Measurements from ENCODE around the gene EFCAB12. TPM values are rescaled to one million over a fixed set of nuclear protein-coding genes. Genes with fewer than 3 reads are reported as not detected.

Gene EFCAB12
- total RNA-seq, 2 experiments from 2014 or later, result 3.2 to 3.4 TPM

GRCh38 chr3:129474984-129475804, 46.8 kb upstream of the EFCAB12 start:
- Histone ChIP-seq H3K9me3 (ENCODE audit: control insufficient read depth in 1 of 2, insufficient read depth in 1 of 2, low read length in 2 of 2) (no peaks in the 10 kb centered on the region), H3K36me3 (ENCODE audit: insufficient read depth, low read length) (peaks cover 21% of the 10 kb centered on the region), H3K4me3 (ENCODE audit: low read length) (no peak overlapping the region), H3K4me1 (ENCODE audit: insufficient read depth, low read length) (no peaks in the 10 kb centered on the region), H3K27me3 (ENCODE audit: control insufficient read depth in 1 of 2, insufficient read depth in 2 of 2, low read length in 2 of 2) (no peaks in the 10 kb centered on the region), H3K27ac (ENCODE audit: low read depth in 1 of 2, low read length in 2 of 2) (no peak overlapping the region)
- ATAC-seq (ENCODE audit: poor library complexity), result no peak
- intact Hi-C loops (cut with DNase I, micrococcal nuclease), result no loop called here
- no peak for DNase-seq
- Mint-ChIP-seq H3K27me3 (no peaks in the 10 kb centered on the region), H3K4me3 (no peak overlapping the region), H3K36me3 (ENCODE audit: low read depth) (peaks cover 50% of the 10 kb centered on the region), H3K4me1 (ENCODE audit: low read depth) (peaks cover 3% of the 10 kb centered on the region), H3K9me3 (no peaks in the 10 kb centered on the region), H3K27ac (no peak overlapping the region)
- ChIA-PET CTCF (interaction anchor here (1.0 kb wide), 1 partner anchor 15 kb away, joined by 3 read pairs; no protein-coding TSS in a partner anchor), POLR2A (no interaction called here)
- TF ChIP-seq, protein P1, sequence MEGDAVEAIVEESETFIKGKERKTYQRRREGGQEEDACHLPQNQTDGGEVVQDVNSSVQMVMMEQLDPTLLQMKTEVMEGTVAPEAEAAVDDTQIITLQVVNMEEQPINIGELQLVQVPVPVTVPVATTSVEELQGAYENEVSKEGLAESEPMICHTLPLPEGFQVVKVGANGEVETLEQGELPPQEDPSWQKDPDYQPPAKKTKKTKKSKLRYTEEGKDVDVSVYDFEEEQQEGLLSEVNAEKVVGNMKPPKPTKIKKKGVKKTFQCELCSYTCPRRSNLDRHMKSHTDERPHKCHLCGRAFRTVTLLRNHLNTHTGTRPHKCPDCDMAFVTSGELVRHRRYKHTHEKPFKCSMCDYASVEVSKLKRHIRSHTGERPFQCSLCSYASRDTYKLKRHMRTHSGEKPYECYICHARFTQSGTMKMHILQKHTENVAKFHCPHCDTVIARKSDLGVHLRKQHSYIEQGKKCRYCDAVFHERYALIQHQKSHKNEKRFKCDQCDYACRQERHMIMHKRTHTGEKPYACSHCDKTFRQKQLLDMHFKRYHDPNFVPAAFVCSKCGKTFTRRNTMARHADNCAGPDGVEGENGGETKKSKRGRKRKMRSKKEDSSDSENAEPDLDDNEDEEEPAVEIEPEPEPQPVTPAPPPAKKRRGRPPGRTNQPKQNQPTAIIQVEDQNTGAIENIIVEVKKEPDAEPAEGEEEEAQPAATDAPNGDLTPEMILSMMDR (IDR thresholded peaks at IDR 0.05), result no peak

- CTCF ChIA-PET, result no interaction called here
- no peak overlapping the region for H3K4me3 Mint-ChIP-seq
- POLR2A ChIA-PET, result no interaction called here
Observed at GRCh38 chr3:129473769-129474152, 45.3 kb upstream of the EFCAB12 start.

DNA sequence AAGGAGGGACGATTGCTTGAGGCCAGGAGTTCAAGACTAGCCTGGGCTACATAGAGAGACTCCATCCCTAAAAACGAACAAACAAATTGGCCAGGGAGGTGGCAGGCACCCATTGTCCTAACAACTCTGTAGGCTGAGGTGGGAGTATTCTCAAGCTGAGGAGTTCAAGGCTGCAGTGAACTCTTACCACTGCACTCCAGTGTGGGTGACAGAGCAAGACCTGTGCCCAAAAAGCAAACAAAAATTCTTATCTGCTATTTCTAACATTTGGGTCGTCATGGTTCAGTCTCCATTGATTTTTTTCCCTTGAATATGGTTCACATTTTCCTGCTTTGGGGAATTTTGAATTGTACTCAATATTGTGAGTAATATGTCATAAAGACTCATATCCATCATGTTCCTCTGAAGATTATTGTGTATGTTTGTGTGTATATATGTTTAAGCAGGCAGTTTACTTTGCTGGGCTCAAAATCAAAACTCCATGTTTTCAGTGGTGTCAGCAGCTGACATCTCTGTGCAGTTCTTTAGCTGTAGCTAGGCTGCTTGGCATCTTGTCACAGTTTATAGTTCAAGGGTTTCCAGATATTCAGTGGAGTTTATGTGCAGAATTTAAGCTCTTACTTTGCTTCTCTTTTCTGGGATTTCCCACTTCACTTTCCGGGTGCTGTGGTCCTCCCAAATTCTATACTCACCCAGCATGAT, 44.8 kb upstream of the EFCAB12 start:
- no peak for ATAC-seq (ENCODE audit: poor library complexity)
- TF ChIP-seq, protein P1 (IDR thresholded peaks at IDR 0.05), result no peak
- H3K27me3 ChIP-seq (ENCODE audit: control insufficient read depth in 1 of 2, insufficient read depth in 2 of 2, low read length in 2 of 2), result no peaks in the 10 kb centered on the region
- H3K36me3 Mint-ChIP-seq (ENCODE audit: low read depth), result peaks cover 50% of the 10 kb centered on the region
- DNase-seq, result no peak
- intact Hi-C loops (cut with DNase I, micrococcal nuclease), result no loop called here
- peaks cover 12% of the 10 kb centered on the region for H3K4me1 Mint-ChIP-seq (ENCODE audit: low read depth)
- no peaks in the 10 kb centered on the region for H3K27me3 Mint-ChIP-seq
- no peaks in the 10 kb centered on the region for H3K9me3 Mint-ChIP-seq
- no peaks in the 10 kb centered on the region for H3K9me3 ChIP-seq (ENCODE audit: control insufficient read depth in 1 of 2, insufficient read depth in 1 of 2, low read length in 2 of 2)
- peaks cover 21% of the 10 kb centered on the region for H3K36me3 ChIP-seq (ENCODE audit: insufficient read depth, low read length)
- no peak overlapping the region for H3K4me3 ChIP-seq (ENCODE audit: low read length)
- peaks cover 3% of the 10 kb centered on the region for H3K4me1 ChIP-seq (ENCODE audit: insufficient read depth, low read length)
- no peak overlapping the region for H3K4me3 Mint-ChIP-seq
- H3K27ac ChIP-seq (ENCODE audit: low read depth in 1 of 2, low read length in 2 of 2), result no peak overlapping the region
- H3K27ac Mint-ChIP-seq, result no peak overlapping the region
- ChIA-PET CTCF (no interaction called here), POLR2A (no interaction called here)

More at GRCh38 chr3:129473769-129474152, 45.3 kb upstream of the EFCAB12 start:
- peaks cover 50% of the 10 kb centered on the region for H3K36me3 Mint-ChIP-seq (ENCODE audit: low read depth)
- Histone ChIP-seq H3K36me3 (ENCODE audit: insufficient read depth, low read length) (peaks cover 25% of the 10 kb centered on the region), H3K9me3 (ENCODE audit: control insufficient read depth in 1 of 2, insufficient read depth in 1 of 2, low read length in 2 of 2) (no peaks in the 10 kb centered on the region), H3K27ac (ENCODE audit: low read depth in 1 of 2, low read length in 2 of 2) (no peak overlapping the region), H3K27me3 (ENCODE audit: control insufficient read depth in 1 of 2, insufficient read depth in 2 of 2, low read length in 2 of 2) (no peaks in the 10 kb centered on the region), H3K4me1 (ENCODE audit: insufficient read depth, low read length) (peaks cover 3% of the 10 kb centered on the region), H3K4me3 (ENCODE audit: low read length) (no peak overlapping the region)
- no peaks in the 10 kb centered on the region for H3K27me3 Mint-ChIP-seq
- H3K9me3 Mint-ChIP-seq, result no peaks in the 10 kb centered on the region
- DNase-seq (no peak), ATAC-seq (ENCODE audit: poor library complexity) (no peak)
- no peak overlapping the region for H3K27ac Mint-ChIP-seq
- intact Hi-C loops (cut with DNase I, micrococcal nuclease), result no loop called here
- H3K4me1 Mint-ChIP-seq (ENCODE audit: low read depth), result peaks cover 12% of the 10 kb centered on the region
- TF ChIP-seq, protein P1 (IDR thresholded peaks at IDR 0.05), result no peak
